ENCODE results near the gene KRTAP10-4.

Gene KRTAP10-4

DNA sequence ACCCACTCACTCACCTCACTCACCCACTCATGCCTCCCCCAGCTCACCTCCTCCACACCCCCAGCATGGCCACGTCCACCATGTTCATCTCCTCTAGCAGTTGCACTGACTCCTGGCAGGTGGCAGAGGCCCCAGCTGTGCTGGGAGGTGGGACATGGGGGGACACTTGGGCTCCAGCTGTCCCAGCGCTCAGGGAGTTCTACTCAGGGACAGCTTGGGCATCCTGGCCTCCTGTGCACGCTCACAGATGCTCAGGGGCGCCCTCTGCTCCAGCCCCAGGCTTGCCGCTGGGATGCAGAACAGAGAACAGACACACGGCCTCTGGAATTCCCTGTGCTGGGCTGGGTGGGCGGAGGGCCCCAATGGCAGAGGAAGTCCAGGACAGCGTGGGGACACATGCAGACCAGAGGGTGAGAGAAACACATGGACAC lies 43.6 kb downstream of the KRTAP10-4 start:
- DNase-seq (ENCODE audit: low spot score): no peak

DNA sequence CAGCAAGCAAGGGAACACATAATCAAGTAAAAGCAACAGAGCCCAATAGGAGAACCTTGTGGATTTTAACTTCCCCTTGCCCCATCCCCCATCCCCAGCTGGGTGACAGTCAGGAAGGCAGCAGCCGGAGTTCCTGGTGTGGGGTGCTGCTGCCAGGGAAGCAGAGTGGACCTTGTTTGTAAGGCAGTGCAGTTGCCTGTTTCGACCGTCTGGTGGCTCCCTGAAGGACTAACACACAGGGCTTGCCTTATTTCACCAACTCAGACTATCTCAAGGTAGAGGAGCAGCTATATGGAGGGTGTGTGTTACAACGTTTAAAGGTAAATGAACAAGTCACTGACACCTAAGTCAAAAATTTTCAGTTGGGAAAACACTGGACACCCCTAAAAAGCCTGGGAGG lies 45.0 kb downstream of the KRTAP10-4 start:
- DNase-seq (ENCODE audit: low spot score): peak; percentile 19

DNA sequence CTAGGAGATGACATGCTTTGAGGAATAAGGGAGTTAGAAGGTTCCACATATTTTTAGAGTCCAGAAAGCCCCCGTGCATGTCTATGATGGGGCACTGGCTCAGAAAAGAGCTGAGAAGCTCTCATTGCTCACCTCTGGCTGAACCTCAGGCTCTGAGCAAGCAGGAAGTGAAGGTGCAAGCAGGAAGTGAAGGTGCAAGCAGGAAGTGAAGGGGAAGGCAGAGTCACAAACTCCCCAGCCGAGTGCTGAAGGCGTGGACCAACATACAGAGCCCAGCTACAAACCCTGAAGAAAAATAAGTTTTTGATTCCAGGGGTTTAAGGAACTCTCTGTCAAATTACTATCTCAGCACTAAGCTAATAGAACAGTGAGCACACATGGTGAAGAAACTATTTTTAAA lies 45.4 kb downstream of the KRTAP10-4 start:
- DNase-seq (ENCODE audit: low spot score): no peak

DNA sequence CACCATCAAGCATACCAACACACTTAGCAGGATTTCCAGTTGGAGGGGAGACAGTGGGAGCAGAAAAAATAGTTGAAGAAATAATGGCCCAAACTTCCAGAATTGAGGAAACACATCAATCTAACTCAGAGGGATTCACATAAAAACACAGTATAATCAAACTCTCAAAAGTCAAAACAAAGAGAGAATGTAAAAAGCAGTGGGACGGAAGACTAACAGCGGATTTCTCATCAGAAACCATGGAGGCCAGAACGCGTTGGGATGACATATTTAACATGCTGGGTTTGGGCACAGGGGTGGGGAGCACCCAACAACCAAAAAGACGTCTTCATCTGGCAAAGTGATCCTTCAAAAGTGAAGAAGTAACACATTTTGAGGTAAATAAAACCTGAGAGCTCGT lies 46.4 kb downstream of the KRTAP10-4 start:
- no peak for DNase-seq (ENCODE audit: low spot score)

DNA sequence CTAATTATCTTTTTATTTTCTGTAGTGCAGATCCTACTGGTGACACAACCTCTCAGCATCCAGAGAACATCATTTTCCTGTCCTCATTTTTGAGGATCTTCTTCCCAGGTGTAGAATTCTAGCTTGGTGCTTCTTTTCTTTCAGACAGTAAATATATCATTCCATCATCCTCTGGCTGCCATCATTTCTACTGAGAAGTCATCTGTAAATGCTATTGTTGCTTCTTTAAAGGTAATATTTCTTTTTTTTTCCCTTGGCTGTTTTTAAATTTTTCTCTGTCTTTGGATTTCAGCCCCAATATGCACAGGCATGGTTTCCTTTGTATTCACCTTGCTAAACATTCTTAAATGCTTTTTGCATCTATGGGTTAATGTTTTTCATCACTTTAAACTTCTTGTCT lies 50.0 kb downstream of the KRTAP10-4 start:
- no peak for DNase-seq (ENCODE audit: low spot score)
